Neural progenitor cell (in vitro differentiated cells): ENCODE measurements around the gene GFPT2.

Source experiments
- EZH2 ChIP-seq: fragments of 200-600 bp; sonication (generic); IDR thresholded peaks from 2 replicates; pipeline ENCODE4 v1.6.1; 2017; ENCODE audit warnings: antibody characterized with exemption, mild to moderate bottlenecking, moderate library complexity
- EZH2phosphoT487 ChIP-seq: fragments of 200-600 bp; sonication (generic); IDR thresholded peaks from 2 replicates; pipeline ENCODE4 v1.6.1; 2017; ENCODE audit warnings: antibody characterized with exemption
- TF ChIP-seq, protein P1 (sequence below): fragments of 200-600 bp; sonication (generic); IDR thresholded peaks from 2 replicates; pipeline ENCODE4 v1.5.1; 2017; ENCODE audit warnings: antibody characterized with exemption, mild to moderate bottlenecking

DNA sequence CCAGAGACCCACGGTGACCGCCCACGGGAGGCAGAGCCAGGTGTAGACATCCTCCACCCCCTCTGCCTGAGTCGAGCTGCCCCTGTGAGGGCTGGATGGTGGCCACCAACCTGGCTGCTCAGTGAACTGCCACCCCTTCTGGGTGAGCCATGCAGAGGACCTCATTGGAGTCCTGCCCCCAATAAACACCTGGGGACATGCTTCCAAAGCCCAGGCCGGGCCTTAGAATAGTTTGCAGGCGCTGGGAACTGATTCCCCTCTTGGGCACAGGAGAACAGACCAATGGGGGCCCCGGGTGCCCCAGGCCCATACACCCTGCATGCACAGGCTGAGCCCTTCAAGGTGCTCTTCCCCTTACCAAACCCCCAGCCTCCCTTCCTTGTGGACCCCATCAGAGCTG, 38.1 kb upstream of the GFPT2 start:
- TF ChIP-seq, protein P1, sequence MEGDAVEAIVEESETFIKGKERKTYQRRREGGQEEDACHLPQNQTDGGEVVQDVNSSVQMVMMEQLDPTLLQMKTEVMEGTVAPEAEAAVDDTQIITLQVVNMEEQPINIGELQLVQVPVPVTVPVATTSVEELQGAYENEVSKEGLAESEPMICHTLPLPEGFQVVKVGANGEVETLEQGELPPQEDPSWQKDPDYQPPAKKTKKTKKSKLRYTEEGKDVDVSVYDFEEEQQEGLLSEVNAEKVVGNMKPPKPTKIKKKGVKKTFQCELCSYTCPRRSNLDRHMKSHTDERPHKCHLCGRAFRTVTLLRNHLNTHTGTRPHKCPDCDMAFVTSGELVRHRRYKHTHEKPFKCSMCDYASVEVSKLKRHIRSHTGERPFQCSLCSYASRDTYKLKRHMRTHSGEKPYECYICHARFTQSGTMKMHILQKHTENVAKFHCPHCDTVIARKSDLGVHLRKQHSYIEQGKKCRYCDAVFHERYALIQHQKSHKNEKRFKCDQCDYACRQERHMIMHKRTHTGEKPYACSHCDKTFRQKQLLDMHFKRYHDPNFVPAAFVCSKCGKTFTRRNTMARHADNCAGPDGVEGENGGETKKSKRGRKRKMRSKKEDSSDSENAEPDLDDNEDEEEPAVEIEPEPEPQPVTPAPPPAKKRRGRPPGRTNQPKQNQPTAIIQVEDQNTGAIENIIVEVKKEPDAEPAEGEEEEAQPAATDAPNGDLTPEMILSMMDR = no peak
- TF ChIP-seq EZH2phosphoT487 (no peak), EZH2 (no peak)
